ENCODE measurements around the gene CASP9. TPM values are rescaled to one million over a fixed set of nuclear protein-coding genes. Genes with fewer than 3 reads are reported as not detected.
A peak's percentile ranks its signal among the peaks of the same experiment; 100 is the strongest.
"Not testable (repeated sequence)": the region's sequence is repeated elsewhere in the genome, so short reads cannot be mapped to it uniquely, and the experiment has no call there.

CASP9 gene
- total RNA-seq, 1 experiment from 2014 or later = 17.1 TPM

DNA sequence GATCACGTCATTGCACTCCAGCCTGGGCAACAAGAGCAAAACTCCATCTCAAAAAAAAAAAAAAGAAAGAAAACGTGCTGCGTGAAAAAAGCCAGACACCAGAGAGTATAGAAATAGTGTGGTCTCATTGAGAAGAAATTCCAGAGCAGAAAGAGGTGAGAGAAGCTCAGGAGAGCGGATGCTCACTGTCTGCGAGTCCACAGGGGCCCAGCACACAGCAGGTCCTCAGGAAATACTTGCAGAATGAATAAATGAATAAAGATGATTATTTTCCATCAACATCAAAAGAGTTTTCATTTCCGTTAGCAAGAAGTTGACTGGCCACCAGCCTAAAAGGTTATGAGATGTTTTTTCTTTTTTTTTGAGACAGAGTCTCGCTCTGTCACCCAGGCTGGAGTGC is 14.4 kb downstream of the CASP9 start:
- in situ Hi-C loops (cut with HindIII; ENCODE audit: low pct_unique_long_range_greater_than_20kb, low sequenced_read_pairs) = no loop called here
- no peak for DNase-seq (ENCODE audit: low read depth, low spot score)

DNA sequence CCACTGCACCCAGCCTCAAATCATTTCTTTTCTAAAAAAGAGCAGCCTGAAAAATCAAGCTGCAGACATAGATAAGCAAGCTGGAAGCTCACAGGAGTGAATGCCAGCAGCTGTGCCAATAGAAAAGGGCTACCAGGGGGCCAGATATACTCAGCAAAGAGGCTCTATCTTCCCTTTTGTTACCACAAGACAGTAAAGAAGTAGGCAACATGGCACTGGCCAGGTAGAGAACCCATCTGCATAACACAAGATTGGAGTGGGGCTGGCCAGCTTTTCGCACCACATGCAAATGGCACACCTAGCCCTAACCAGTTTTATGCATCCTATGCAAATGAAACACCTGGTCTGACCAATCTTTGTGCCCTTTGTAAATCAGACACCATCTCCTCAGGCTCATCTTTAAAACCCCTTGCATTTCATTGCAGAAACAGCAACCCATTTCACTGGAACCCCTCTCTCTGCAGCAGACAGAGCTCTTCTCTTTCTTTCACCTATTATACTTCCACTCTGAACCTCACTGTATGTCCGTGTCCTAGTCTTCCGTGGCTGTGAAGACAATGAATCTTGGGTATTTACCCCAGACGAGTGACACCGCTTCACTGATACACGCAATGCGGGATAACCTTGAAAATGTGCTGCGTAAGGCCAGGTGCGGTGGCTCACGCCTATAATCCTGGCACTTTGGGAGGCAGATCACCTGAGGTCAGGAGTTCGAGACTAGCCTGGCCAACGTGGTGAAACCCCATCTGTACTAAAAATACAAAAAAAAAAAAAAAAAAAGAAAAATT is 15.1 kb downstream of the CASP9 start:
- in situ Hi-C loops (cut with HindIII; ENCODE audit: low pct_unique_long_range_greater_than_20kb, low sequenced_read_pairs) = no loop called here

DNA sequence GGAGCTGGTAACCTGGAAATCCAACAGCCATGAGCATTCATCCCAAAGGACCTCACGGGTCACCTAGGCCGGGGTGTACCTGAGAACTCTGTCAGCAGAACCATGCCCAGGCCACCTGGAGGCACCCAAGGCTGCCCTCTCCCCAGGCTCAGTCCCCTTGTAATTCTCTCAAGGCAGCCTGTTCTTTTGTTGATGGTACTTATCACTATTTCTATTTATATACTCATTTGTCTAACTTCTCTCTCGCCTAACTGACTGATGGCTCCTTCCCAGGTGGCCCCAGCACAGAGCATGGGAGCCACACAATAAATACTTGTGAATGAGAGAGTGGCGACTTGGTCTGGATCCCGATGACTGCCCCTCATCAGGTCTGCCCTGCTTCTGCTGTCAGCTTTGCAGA is 16.7 kb downstream of the CASP9 start:
- no peak for DNase-seq (ENCODE audit: low read depth, low spot score)
- in situ Hi-C loops (cut with HindIII; ENCODE audit: low pct_unique_long_range_greater_than_20kb, low sequenced_read_pairs) = no loop called here

More for the DNA sequence above, 15.1 kb downstream of the CASP9 start:
- DNase-seq (ENCODE audit: low read depth, low spot score) = no peak

GRCh38 chr1:15506831-15507230 is 17.2 kb downstream of the CASP9 start:
- in situ Hi-C loops (cut with HindIII; ENCODE audit: low pct_unique_long_range_greater_than_20kb, low sequenced_read_pairs) = no loop called here
- DNase-seq (ENCODE audit: low read depth, low spot score) = no peak

DNA sequence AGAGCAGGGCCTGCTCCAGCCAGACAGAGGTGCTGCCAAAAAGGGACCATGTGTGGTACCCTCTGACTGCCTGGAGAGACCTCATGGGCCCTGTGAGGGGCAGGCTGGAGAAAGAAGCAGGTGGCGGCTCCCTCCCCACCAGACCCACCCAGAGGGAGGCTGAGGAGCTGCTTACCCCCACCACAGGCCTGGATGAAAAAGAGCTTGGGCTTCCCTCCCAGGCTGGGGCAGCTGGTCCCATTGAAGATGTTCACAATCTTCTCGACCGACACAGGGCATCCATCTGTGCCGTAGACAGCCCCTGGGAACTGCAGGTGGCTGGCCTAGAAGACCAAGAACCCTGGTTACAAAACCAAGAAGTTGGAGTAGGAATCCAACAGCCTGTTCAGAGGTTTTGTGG is 19.6 kb downstream of the CASP9 start:
- in situ Hi-C loops (cut with HindIII; ENCODE audit: low pct_unique_long_range_greater_than_20kb, low sequenced_read_pairs) = no loop called here
- no peak for DNase-seq (ENCODE audit: low read depth, low spot score)

- in situ Hi-C loops (cut with HindIII; ENCODE audit: low pct_unique_long_range_greater_than_20kb, low sequenced_read_pairs) = no loop called here
- peak; percentile 71 for DNase-seq (ENCODE audit: low read depth, low spot score)
Observed at GRCh38 chr1:15501208-15502032, 22.6 kb downstream of the CASP9 start.

DNA sequence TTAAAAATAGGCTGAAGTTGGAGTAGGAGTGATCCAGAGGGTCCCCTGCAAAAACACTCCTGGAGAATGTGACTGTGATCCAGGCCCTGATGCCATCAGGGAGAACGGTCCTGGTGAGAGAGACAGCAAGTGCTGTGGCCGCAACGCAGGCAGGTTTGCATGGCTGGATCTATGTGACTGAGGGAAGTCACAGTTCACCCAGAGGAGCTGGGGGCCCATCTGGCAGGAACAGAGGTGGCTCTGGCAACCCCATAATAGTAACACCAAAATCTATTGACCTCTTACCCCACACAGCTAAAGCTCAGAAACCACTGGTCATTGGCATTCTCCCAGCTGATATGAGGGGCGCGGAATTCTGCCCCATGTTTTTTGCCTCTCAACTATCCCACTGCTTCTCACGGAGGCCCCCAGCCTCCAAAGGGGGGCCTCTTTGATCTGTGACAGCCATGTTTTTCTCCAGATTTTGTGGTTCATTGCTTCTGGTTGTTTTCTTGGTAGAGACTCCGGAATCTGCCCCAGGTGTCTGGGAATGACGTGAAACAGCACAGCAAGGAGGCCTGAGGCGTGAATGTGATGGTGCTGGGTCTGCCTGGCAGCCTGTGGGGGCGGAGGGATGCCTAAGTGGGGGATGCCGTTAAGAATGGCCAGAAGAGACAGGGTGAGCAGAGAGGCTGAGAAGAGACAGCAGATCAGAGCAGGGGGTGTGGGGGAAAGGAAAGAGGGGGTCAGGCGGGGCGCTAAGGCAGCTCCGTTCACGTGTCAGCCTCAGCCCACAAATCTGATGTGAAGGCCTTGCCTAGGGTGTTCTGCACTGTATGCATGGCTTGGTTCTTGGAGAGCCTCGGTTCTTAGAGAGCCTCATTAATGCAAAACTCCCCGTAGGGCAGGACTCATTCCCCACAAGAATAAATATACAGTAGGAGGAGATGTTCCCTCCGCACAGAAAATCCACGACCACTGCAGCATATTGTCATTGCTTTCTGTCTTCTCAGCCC is 23.5 kb downstream of the CASP9 start:
- no peak for DNase-seq (ENCODE audit: low read depth, low spot score)
- in situ Hi-C loops (cut with HindIII; ENCODE audit: low pct_unique_long_range_greater_than_20kb, low sequenced_read_pairs) = no loop called here

GRCh38 chr1:15493869-15494390 is 30.1 kb downstream of the CASP9 start:
- peak; percentile 75 for DNase-seq (ENCODE audit: low read depth, low spot score)
- in situ Hi-C loops (cut with HindIII; ENCODE audit: low pct_unique_long_range_greater_than_20kb, low sequenced_read_pairs) = no loop called here

GRCh38 chr1:15492596-15492995 is 31.4 kb downstream of the CASP9 start:
- no peak for DNase-seq (ENCODE audit: low read depth, low spot score)
- in situ Hi-C loops (cut with HindIII; ENCODE audit: low pct_unique_long_range_greater_than_20kb, low sequenced_read_pairs) = no loop called here

DNA sequence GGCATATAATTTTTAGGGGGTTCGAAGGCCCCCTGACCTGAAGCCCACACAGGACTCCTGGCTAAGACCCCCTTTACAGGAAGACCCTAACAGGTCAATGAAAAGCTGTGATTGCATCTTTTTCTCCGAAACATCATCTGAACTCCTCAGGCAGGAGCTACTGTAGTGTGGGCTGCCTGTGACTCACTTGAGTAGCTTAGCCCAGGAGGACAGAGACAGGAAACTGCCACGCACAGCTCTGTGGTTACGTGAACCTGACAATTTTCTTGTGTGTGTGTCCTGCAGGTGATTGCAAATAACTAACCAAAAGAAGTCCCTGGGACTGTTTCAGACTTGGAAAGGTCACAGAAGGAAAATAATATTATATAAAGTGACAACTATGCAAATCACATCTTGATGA is 33.0 kb downstream of the CASP9 start:
- in situ Hi-C loops (cut with HindIII; ENCODE audit: low pct_unique_long_range_greater_than_20kb, low sequenced_read_pairs) = not testable (repeated sequence)

GRCh38 chr1:15489052-15489736 is 34.8 kb downstream of the CASP9 start:
- in situ Hi-C loops (cut with HindIII; ENCODE audit: low pct_unique_long_range_greater_than_20kb, low sequenced_read_pairs) = no loop called here
- no peak for DNase-seq (ENCODE audit: low read depth, low spot score)

More for the DNA sequence above, 33.0 kb downstream of the CASP9 start:
- not testable (repeated sequence) for DNase-seq (ENCODE audit: low read depth, low spot score)

- in situ Hi-C loops (cut with HindIII; ENCODE audit: low pct_unique_long_range_greater_than_20kb, low sequenced_read_pairs) = no loop called here
- no peak for DNase-seq (ENCODE audit: low read depth, low spot score)
Observed at GRCh38 chr1:15488371-15488770, 35.6 kb downstream of the CASP9 start.

GRCh38 chr1:15486844-15487610 is 37.0 kb downstream of the CASP9 start:
- DNase-seq (ENCODE audit: low read depth, low spot score); in situ Hi-C loops (cut with HindIII; ENCODE audit: low pct_unique_long_range_greater_than_20kb, low sequenced_read_pairs): not testable (repeated sequence)

DNA sequence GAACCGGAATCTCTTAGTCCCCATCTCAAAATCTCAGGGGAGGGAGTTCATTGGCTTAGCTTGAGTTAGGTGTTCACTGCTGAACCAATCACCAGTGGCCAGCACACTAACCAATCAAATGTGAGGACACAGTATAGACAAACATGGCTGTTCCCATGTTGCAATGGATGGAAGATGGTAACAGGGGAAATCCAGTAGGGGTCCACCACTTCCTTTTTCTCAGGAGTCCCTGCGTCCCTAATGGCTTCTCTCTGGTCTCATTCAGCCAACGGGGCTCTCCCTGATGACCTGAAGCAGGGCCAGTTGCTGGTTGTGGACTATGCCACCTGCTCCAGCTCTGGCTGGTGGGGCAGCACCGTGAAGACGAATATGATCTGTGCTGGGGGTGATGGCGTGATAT is 38.4 kb downstream of the CASP9 start:
- DNase-seq (ENCODE audit: low read depth, low spot score) = peak; percentile 10
- in situ Hi-C loops (cut with HindIII; ENCODE audit: low pct_unique_long_range_greater_than_20kb, low sequenced_read_pairs) = no loop called here

- in situ Hi-C loops (cut with HindIII; ENCODE audit: low pct_unique_long_range_greater_than_20kb, low sequenced_read_pairs); DNase-seq (ENCODE audit: low read depth, low spot score): not testable (repeated sequence)
Observed at GRCh38 chr1:15484443-15484842, 39.6 kb downstream of the CASP9 start.

DNA sequence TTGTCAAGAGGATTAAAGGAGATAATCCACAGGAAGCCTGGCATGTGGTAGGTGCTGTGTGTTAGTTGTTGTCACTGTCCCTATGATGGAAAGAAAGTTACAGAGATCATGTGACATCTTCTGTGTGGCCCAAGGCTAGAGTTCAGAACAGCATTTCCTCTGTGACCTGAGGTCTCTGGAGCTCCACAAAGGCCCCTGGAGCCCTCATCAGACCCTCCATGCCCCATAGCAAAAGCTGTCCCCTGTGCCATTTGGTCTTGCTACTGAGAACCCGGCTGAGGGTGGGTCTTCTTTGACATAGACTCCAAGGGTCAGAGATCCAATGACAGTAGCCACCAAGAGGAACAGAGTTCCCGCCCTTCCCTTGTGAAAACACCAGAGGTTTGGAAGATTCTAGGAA is 40.0 kb downstream of the CASP9 start:
- in situ Hi-C loops (cut with HindIII; ENCODE audit: low pct_unique_long_range_greater_than_20kb, low sequenced_read_pairs) = no loop called here
- DNase-seq (ENCODE audit: low read depth, low spot score) = no peak

Data from SK-MEL-5 (cell line).